ENCODE data around the gene SF3B2.

- TF ChIP-seq CTCF (IDR thresholded peaks at IDR 0.05 in 4 of 5, conservative IDR thresholded peaks at IDR 0.05 in 1 of 5) (no peak), POLR2A (IDR thresholded peaks at IDR 0.05) (no peak)
Observed at GRCh38 chr11:66011239-66011784, 40.9 kb upstream of the SF3B2 start.
